ENCODE measurements around the gene CREG1. TPM values are rescaled to one million over a fixed set of nuclear protein-coding genes. Genes with fewer than 3 reads are reported as not detected.
A peak's percentile ranks its signal among the peaks of the same experiment; 100 is the strongest.
"Not testable (repeated sequence)": the region's sequence is repeated elsewhere in the genome, so short reads cannot be mapped to it uniquely, and the experiment has no call there.

Gene CREG1
- total RNA-seq: 31.6 and 43.9 TPM in 2 replicates

DNA sequence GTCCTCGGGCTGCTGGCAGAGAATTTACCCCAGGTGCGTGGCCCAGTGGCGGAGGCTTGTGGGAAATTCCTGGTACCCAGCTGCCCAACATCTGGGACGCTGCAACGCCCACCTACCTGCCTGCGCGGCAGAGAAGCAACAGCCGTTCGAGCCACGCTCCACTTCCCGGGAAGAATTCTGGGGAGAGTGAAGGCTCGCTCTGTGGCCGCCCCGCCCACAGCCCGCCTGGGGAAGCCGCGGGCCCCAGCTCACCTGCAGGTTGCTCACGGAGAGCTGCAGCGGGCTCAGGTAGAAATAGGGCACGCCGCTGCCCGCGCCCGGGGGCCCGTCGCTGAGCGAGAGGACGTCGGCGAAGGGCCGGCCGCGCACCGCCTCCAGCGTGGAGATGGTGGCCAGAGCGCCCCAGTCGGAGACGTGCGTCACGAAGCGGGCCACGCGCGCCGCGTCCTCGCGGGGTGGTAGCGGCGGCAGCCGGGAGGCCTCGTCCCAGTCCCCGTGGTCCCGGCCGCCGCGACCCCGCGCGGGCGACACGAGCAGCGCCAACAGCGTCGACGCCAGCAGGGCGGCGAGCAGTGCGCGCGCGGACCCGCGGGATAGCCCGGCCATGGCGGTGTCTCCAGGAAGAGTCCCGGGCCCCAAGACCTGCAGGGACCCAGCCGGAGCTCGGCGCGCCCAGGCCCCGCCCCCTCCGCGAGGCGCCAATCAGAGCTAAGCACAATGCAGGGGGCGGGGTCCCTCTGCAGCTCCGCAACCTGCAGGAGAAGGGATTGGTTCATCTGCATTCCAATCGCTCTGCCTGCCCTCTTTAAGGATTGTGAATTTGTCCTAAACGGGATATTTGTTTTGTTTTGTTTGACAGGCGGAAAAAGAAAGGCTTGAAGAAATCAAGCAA lies at the start of gene CREG1:
Gene CREG1 (minus strand): TSS at position 627 of the 892 bp plus-strand sequence.
- DNase-seq (ENCODE audit: low read depth in 2 of 2): peak; percentile 59 to 93

DNA sequence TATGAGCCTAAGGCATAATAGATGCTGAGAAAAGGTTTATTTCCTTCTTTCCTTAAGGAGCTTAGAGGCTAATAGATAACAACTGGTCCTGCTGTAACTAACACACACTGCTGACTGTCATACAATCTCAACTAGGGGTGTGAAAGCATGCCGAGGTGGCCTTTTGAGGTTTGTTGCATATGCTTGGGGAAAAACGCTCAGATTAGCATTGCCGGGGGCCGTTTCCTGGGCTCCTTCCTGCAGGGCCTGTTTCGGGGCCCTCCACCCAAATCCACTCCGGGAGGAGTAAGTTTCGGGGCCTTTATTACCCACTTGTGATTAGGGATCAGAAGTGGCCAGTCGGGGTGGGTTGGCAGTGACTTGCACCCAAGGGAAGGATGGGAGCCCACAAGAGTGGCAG lies 49.3 kb upstream of the CREG1 start:
- no peak for DNase-seq (ENCODE audit: low read depth in 2 of 2)

DNA sequence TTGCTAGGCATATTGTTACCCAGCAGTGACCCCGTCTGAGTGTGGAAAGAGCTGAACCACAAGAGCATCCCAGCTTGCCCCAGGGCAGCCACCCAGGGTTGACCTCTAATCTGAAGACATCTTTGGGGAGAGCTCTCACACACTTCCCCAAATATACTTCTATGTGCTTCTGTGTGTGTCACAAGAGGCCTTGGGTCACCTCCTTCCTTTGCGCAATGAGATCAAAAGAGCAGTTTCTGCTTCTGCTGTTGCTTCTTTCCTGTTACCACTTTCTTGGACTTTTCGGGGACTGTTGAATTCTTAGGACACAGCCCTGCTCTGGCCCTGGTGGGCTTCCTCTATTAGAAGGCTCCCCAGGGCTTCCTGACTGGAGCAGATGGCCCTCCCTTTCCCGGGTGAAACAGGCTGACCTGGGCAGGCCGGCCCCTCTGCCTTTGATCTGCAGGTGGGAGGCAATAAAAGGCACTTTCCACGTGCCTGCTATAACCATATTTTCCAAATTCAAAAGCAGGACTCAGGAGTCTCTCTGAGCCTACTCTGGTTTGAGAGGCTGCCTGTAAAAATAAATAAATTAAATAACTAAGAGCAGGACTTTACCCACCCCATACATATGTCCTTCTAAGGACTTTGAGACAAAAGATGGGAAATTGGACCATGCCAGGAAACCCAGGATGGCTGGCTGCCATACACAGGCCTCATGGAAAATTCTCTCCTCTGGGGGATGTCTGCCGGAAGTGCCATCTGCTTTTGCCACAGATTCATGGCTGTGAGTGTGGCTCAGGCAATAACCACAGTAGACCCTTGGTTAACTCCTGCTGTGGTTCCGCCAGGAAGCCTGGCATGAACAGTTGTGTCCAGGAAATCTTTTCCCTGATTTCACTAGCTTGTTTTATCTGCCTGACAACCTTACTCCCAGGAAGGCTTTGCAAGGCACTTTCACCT lies 48.2 kb upstream of the CREG1 start:
- DNase-seq (ENCODE audit: low read depth in 2 of 2): peak; percentile 64 to 87

DNA sequence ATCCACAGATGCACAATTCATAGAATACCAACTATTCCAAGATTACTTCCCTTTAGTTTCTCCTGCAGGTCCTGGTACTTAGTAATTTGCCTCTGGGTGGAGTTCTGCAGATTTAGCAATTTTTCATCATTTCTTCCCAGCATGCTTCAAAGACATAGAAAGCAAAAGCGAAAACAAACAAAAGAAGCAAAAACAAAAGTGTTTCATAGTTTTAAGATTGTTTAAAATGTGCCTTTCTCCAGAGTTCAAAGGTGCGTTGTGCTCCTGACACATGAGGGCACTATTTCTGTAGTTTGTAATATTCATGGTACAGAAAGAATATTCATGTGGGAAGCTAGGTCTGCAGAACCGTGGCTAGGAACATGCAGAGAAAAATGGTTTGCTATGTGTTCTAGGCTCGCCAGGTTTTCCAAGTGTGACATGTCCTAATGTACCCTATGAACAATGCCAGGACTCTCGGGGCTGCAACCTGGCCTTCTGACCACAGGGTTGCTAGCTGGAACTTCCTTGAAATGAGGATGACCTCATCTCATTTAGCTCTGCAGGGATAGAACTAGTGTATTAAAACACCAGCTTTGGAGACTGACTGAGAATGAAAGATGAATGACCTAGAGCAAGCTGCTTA lies 46.5 kb upstream of the CREG1 start:
- DNase-seq (ENCODE audit: low read depth in 2 of 2): peak; percentile 53 to 90

DNA sequence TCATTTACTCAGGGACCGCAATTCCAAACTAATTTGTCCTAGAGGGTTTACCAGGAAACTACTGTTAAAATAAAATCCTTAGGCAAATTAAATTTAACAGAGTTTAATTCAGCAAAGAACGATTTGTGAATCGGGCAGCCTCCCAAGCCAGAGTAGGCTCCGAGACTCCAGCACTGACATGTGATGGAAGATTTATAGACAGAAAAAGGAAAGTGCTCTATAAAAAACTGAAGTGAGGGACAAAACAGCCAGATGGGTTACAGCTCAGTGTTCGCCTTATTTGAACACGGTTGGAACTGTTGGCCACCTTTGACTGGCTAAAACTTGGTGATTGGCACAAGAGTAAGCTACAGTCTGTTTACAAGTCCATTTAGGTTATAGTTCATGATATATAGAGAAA lies 41.3 kb upstream of the CREG1 start:
- DNase-seq (ENCODE audit: low read depth in 2 of 2): no peak

DNA sequence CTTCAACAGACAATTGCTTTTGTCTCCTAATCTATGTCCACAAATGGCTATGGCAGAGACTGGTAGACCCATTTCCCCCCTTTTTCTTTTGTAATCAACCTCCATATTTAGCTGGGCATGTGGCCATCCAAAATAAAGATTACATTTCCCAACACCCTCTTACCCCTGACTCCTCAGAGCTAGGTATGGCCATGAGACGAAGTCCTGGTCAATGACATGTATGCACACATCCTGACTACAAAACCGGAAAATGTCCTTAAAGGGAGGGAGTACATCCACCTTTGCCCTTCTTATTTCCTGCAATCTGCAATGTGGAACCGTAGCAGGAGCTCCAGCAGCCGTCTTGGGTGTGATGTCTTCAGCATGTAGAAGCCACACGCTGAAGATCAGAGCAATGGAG lies 40.3 kb upstream of the CREG1 start:
- DNase-seq (ENCODE audit: low read depth in 2 of 2): no peak

DNA sequence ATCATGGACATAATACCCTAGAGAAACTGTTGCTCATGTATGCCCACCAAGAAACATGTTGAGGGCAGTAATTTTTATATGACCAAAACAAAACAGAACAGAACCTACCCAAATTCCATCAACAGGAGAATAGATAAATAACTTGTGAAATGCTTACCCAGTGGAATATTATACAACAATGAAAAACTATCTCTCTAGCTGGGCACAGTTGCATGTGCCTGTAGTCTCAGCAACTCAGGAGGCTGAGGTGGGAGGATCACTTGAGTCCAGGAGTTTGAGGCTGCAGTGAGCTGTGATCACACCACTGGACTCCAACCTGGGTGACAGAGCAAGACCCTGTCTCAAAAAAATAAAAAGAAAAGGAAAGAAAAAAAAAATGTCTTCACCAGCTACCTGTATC lies 38.9 kb upstream of the CREG1 start:
- DNase-seq (ENCODE audit: low read depth in 2 of 2): no peak

DNA sequence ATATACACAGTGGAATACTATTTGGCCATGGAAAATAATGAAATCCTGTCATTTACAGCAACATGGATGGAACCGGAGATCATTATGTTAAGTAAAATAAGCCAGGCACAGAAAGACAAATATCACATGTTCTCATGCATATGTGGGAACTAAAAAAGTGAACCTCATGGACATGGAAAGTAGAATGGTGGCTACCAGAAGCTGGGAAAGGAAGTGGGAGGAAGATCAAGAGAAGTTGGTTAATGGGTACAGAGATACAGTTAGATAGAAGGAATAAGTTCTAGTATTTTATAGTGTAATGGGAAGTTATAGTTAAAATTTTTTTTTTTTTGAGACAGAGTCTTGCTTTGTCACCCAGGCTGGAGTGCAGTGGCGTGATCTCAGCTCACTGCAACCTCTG lies 34.8 kb upstream of the CREG1 start:
- DNase-seq (ENCODE audit: low read depth in 2 of 2): no peak

DNA sequence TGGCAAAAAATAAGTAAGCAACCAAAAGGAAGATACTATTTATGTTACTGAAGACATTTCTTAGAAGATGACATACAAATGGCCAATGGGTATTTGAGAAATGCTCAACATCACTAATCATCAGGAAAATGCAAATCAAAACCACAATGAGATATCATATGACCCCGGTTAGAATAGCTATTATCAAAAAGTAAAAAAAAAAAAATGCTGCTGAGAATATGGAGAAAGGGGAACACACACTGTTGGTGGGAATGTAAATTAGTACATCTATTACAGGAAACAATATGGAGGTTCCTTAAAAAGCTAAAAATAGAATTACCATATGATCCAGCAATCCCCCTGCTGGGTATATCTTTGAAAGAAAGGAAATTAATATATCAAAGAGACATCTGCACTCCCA lies 34.3 kb upstream of the CREG1 start:
- no peak for DNase-seq (ENCODE audit: low read depth in 2 of 2)

DNA sequence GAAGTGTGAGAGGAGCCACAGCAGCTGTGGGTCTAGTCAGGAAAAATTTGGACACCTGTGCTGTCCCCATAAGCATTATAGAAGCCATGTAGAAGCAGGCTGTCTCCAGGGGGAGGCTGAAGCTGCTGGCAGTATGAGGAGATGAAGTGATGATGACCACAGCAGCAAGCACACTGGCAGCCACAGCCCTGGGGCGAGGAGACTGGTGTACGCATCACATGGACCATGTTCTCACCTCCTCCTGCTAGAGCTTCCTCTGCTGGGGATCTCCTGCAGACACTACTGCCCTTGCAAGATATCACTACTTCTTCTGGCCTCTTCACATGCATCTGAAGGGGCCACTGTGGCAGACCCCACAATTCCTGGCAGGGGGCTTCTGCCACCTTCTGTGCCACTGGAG lies 33.8 kb upstream of the CREG1 start:
- no peak for DNase-seq (ENCODE audit: low read depth in 2 of 2)

DNA sequence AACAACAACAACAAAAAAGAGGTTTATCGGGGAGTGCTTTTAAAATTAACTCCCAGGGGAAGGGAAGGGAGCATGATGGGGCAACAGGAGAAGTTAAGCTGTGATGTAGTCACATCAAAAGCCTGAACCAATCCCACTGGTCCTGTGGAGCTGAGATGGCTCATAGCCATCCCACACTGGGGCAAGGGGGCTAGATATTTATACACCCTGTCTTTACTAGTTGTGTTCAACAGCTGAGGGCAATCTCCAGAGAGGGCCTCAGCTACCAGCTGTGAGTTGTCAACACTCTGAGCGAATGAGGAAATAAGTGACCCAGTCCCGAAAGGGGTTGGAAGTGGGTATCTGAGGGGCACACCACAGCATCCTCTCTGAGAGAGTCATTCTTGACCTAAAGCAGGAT lies 31.0 kb upstream of the CREG1 start:
- DNase-seq (ENCODE audit: low read depth in 2 of 2): no peak

DNA sequence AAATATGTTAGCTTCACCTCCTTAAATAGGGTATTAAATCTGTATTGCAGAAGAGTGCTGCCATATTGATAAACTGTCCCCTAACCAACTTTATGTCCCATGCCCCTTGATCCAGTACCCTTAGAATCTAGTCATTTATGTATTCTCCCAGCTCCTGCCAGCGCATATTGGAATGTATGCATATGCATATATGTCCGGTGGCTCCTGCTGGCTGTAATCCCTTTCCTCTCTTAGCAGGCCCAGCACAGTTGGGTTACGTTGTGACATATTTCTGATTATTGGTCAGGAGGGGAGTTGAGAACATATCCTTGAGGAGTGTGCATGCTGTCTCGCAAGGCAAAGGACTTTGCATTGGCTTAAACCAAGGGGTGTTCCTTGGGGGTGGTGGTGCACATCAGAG lies 29.2 kb upstream of the CREG1 start:
- DNase-seq (ENCODE audit: low read depth in 2 of 2): no peak

DNA sequence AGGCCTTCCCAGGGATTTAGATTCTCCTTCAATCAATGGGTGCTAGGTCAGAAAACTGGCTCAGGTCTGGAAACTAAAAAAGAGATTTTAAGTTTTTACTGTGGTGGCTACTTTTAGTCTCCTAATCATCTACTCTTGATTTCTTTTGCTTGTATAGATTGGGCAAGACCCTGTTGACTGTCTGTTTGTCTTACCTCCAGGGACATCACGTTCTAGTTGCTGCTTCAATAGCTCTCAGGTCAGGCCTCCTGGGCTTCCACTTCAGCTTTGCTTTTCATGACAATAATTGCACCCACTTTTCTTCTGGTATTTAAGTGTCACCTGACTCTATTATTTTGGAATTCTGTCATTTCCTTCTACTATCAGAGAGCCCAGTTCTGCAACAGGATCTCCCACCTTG lies 28.5 kb upstream of the CREG1 start:
- no peak for DNase-seq (ENCODE audit: low read depth in 2 of 2)

DNA sequence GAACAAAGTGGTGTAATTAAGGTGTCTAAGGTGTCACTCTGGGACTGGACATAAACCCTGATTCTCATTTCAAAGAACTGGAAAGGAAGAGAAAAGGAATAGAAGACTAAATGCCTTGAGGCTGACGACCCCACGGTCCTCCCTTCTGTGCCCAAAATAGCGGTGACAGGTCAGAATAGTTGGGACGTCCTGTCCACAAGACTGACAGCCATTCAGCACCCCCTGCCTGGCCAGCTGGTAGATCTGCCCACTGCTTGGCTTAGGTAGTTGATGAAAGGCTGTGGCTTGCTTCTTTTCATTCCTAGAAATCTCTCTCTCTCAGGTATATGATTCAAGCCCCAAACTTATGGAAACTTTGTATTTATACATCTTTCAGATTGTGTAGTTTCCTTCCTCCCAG lies 26.4 kb upstream of the CREG1 start:
- DNase-seq (ENCODE audit: low read depth in 2 of 2): no peak

DNA sequence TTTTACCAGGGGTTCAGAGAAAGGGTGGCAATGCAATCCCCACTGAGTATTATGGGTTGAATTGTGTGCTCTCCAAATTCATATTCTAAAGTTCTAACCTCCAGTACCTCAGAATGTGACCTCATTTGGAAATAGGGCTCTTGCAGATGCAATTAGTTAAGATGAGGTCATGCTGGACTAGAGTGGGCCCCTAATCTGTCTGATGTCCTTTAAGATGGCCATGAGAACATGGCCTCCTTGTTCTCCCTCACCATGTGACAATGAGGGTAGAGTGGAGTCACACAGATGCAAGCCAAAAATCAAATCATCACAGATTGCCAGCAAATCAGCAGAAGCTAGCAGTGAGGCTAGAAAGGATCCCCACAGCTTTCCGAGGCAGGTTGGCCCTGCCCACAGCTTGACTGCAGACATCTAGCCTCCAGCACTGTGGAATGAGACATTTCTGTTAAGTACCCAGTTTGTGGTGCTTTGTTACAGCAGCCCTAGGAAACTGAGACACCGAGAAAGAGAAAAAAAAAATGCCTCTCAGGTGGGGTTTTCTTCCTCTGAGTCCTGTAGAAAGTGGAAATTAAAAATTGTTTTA lies 25.5 kb upstream of the CREG1 start:
- no peak for DNase-seq (ENCODE audit: low read depth in 2 of 2)

DNA sequence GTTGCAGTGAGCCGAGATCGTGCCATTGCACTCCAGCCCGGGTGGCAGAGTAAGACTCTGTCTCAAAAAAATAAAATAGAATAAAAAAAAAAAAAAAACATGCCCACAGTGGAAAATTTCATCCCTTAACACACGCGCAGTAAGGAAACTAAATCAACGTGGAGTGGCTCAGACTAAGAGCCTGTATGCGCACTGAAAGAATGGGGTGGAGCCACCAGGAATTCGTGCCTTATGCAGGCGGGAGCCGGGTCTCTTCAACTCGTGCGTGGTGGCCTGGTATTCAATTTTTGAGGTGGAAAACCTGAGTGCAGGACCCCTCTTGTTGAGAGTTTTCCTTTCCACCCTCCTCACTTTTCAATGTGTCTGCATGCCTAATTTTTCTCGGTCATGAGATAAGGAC lies 22.1 kb upstream of the CREG1 start:
- no peak for DNase-seq (ENCODE audit: low read depth in 2 of 2)

DNA sequence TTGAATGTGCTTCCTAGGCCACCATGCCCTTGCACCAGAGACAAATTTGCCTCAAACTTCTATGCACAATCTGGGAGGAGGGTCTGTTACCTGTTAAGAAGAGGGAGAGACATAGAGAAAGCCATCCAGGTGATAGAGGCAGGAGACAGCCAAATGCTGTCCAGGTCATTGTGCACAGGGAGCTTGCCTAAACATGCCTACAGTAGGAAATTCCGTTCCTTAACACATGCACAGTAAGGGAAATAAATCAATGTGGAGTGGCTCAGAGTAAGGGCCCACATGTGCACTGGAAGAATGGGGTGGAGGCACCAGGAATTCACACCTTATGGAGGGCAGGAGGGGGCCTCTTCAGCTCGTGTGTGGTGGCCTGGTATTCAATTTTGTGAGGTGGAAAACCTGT lies 19.5 kb upstream of the CREG1 start:
- no peak for DNase-seq (ENCODE audit: low read depth in 2 of 2)

DNA sequence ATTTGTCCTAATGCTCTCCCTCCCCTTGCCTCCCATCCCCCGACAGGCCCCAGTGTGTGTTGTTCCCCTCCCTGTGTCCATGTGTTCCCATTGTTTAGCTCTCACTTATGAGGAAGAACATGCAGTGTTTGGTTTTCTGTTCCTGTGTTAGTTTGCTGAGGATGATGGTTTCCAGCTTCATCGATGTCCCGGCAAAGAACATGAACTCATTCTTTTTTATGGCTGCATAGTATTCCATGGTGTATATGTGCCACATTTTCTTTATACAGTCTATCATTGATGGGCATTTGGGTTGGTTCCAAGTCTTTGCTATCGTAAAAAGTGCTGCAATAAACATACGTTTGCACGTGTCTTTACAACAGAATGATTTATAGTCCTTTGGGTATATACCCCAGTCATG lies 17.1 kb upstream of the CREG1 start:
- DNase-seq (ENCODE audit: low read depth in 2 of 2): not testable (repeated sequence)

DNA sequence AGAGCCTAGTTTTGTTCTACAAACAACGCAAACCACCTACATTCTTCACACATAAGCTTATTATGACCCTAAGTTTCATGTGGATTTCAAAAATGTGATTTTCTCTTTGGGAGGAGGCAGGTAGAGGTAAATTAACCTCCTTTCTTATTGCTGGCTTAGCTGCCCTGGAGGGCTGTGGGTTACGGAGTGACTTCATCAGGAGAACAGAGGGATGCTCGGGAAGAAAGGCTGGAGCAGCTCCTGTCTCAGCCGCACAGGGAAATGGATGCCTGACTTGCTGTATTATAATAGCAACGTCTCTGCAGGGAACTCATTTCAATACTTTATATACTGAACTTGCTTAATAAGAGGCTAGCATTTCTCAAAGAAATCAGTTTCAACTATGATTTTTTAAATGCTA lies 14.1 kb upstream of the CREG1 start:
- DNase-seq (ENCODE audit: low read depth in 2 of 2): no peak

DNA sequence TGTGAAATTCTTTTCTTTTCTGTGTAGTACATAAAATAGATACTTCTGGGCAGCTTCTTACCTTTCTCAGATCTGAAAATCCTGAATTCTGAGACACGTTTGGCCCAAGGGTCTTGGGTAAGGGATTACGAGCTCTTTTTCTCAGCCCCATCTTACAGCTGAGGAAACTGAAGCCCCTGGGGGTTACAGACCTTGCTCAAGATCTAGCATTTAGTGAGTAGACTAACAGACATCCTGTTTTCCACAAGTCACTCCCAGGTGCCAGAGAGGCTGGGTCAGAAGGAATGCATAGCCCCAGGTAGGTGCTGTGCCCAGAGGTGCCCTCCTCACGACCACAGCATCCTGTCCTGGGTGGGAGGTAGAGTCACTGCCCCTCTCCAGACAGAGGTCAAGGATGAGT lies 13.2 kb upstream of the CREG1 start:
- no peak for DNase-seq (ENCODE audit: low read depth in 2 of 2)

DNA sequence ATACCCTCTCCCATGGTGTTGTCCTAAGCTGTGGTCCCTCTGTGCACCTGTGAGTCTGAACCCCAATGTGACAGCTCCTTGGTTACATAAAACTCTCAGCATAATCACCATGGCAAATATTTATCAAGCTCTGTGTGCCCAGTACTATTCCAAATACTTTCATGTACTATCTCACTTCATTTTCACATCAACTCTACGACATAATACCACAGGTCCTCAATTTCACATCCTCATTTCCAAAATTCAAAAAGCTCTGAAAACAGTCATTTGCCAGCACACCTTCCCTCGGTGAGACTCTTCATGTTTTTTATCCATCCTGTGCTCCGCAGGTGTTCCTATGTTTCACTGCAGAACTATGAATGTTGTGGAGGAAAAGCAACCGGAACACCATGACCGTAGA lies 12.4 kb upstream of the CREG1 start:
- no peak for DNase-seq (ENCODE audit: low read depth in 2 of 2)
